Dendritic cell treated with granulocyte-macrophage colony-stimulating factor and Interleukin-4, amounts not matched to agents 40 ng/mL and 50 ng/mL, for 4 days (primary cell): ENCODE measurements around the gene POLR3C.

Experiments used
- H3K27ac Mint-ChIP-seq: one replicate; pipeline ENCODE4 v1.8.0; 2022; ENCODE audit warnings: mild to moderate bottlenecking, mixed read lengths
- H3K27me3 Mint-ChIP-seq: one replicate; pipeline ENCODE4 v1.8.0; 2022; ENCODE audit warnings: mild to moderate bottlenecking, mixed read lengths
- H3K36me3 Mint-ChIP-seq: one replicate; pipeline ENCODE4 v1.8.0; 2022; ENCODE audit warnings: low read depth, mixed read lengths
- H3K4me1 Mint-ChIP-seq: one replicate; pipeline ENCODE4 v1.8.0; 2022; ENCODE audit warnings: low read depth, mixed read lengths
- H3K4me3 Mint-ChIP-seq: one replicate; pipeline ENCODE4 v1.8.0; 2022; ENCODE audit warnings: mild to moderate bottlenecking, moderate library complexity, mixed read lengths
- H3K9me3 Mint-ChIP-seq: one replicate; pipeline ENCODE4 v1.8.0; 2022; ENCODE audit warnings: mixed read lengths
- intact Hi-C: fragments of 100-400 bp; cut with micrococcal nuclease; formaldehyde crosslinking; loops from one replicate; pipeline ENCODE4 v1.15.0; 2022

POLR3C gene

GRCh38 chr1:145891587-145892485 lies 67.8 kb downstream of the POLR3C start:
- Mint-ChIP-seq H3K9me3 (no peaks in the 10 kb centered on the region), H3K4me1 (no peaks in the 10 kb centered on the region), H3K27ac (no peak overlapping the region), H3K27me3 (peaks cover 2% of the 10 kb centered on the region), H3K36me3 (no peaks in the 10 kb centered on the region), H3K4me3 (no peak overlapping the region)
- intact Hi-C loops: loop anchor here (1.0 kb wide), 1 partner anchor 121 kb away; no protein-coding TSS in a partner anchor

DNA sequence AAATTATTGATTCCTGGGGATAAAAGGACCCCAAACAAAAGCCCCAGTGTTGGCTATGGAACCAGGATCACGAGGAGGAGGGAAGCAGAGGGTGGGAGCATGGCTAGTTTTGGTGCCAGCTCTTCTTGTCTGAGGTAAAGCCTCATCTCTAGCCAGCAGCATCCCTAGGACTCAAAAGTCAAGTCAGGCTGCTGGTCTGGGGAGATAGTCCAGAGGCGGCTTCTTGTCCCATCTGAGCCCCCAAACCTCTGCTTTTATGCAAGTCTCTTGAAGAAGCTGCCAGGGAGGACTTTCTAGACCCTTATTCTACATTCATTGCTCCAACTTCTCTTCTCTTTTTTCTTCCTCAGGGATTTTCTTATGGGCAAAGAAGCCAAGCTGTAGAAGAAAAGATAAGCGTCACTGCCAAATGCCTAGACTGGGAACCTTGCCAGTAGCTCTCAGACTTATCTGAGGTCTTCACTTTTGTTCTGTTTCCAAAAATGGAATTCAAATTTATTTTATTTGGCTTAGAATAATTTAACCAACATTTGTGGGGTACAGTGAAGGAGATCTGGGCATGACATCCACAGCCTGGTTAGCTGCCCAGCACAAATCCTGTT lies 68.6 kb downstream of the POLR3C start:
- H3K27ac Mint-ChIP-seq: no peak overlapping the region
- no peak overlapping the region for H3K4me3 Mint-ChIP-seq
- no peaks in the 10 kb centered on the region for H3K9me3 Mint-ChIP-seq
- H3K27me3 Mint-ChIP-seq: no peaks in the 10 kb centered on the region
- H3K4me1 Mint-ChIP-seq: no peaks in the 10 kb centered on the region
- intact Hi-C loops: no loop called here
- H3K36me3 Mint-ChIP-seq: no peaks in the 10 kb centered on the region

DNA sequence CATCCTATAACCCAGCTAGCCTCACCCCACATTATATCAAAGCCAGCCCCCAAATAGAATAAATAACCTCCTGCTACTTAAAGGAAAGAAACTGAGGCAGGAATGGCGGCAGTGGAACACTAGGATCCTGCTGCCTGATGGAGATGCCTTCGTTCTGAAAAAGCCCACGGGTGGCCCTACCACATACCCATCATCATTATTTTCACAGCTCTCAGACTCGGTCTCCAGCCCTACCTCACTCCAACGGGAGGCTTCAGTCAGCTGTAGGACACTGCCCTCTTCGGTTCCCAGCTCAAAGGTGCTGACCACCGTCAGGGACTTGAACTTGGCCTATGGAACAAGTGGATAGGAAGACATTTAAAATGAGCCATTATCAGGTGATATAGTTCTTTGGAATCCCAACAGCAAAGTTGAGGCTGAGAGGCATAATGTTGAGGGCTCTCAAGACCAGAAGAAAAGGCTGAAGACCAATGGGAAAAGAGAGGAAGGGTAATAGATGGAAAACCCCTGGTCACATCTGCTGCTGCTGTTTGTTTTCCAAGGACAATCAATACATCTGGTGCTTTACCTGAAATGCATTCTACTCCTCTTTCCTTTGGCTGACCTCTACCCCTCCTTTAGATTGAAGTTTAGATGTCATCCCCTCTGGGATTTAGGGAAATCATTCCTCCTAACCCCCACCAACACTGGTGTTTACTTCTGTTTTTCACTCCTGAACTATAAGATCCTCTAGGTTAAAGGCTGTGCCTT lies 69.5 kb downstream of the POLR3C start:
- H3K9me3 Mint-ChIP-seq: no peaks in the 10 kb centered on the region
- H3K4me3 Mint-ChIP-seq: no peak overlapping the region
- H3K27me3 Mint-ChIP-seq: no peaks in the 10 kb centered on the region
- no peaks in the 10 kb centered on the region for H3K4me1 Mint-ChIP-seq
- intact Hi-C loops: no loop called here
- no peak overlapping the region for H3K27ac Mint-ChIP-seq
- H3K36me3 Mint-ChIP-seq: no peaks in the 10 kb centered on the region
